Measurements from ENCODE around the gene ANKMY2.

Gene ANKMY2

DNA sequence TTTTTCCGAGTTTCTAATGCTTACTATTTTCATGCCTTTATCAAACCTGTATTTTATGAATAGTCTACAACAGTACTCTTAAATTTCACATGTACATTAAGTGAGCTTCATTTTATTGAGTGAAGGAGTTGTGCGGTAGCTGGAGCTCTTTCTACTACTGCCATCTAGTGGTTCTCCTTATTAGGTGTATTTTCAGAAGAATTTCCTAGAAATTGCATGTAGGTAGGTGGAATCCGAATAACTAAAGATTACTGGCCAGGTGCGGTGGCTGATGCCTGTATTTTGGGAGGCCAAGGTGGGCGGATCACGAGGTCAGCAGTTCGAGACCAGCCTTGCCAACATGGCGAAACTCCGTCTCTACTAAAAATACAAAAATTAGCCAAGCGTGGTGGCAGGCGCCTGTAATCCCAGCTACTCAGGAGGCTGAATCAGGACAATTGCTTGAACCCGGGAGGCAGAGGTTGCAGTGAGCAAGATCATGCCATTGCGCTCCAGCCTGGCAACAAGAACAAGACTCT, 80.6 kb downstream of the ANKMY2 start:
- TF ChIP-seq, protein P1, sequence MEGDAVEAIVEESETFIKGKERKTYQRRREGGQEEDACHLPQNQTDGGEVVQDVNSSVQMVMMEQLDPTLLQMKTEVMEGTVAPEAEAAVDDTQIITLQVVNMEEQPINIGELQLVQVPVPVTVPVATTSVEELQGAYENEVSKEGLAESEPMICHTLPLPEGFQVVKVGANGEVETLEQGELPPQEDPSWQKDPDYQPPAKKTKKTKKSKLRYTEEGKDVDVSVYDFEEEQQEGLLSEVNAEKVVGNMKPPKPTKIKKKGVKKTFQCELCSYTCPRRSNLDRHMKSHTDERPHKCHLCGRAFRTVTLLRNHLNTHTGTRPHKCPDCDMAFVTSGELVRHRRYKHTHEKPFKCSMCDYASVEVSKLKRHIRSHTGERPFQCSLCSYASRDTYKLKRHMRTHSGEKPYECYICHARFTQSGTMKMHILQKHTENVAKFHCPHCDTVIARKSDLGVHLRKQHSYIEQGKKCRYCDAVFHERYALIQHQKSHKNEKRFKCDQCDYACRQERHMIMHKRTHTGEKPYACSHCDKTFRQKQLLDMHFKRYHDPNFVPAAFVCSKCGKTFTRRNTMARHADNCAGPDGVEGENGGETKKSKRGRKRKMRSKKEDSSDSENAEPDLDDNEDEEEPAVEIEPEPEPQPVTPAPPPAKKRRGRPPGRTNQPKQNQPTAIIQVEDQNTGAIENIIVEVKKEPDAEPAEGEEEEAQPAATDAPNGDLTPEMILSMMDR (IDR thresholded peaks at IDR 0.05; ENCODE audit: low read depth, low read length, missing control alignments) = peak; percentile 57
- DNase-seq (ENCODE audit: extremely low read depth, low read depth) = peak; percentile 25

GRCh38 chr7:16564023-16564380, 81.6 kb downstream of the ANKMY2 start:
- TF ChIP-seq, protein P1 (IDR thresholded peaks at IDR 0.05; ENCODE audit: low read depth, low read length, missing control alignments) = no peak
- DNase-seq (ENCODE audit: extremely low read depth, low read depth) = no peak
- no peak overlapping the region for H3K4me3 ChIP-seq (replicated peaks; ENCODE audit: low read depth, low read length)

More for the DNA sequence above, 80.6 kb downstream of the ANKMY2 start:
- H3K4me3 ChIP-seq (replicated peaks; ENCODE audit: low read depth, low read length) = no peak overlapping the region

DNA sequence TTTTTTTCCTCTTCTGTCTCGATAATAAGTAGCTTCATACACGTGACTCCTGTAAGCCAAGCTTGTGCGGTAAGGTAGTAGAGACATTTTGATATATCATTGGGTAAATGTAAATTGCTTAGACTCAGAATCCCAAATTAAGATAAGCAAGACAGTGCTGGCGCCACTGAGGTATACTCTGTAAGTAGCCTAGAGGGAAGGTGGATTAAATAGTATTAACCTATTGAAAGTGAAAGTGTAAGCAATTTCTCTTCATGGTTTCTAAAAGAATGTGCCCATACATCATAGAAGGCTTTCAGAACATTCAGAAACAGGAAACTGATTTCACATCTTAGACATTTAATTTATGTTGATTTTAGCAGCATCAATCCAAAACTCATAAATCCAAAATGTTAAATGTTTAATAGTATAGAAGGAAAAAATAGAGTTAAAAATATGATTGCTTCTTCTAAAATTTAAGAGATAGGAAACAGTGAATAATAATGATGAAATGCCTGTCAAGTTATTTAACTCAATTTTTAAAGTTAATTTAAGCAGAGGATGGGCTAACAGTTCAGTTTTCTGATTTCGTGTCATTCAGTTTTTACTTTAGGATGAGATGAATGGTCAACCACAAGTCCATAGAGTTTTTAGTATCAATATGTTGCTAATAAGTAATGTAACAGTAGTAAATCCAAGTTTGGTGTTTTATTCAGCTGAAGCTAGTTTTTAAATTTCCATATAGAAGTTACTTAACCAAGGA, 82.1 kb downstream of the ANKMY2 start:
- DNase-seq (ENCODE audit: extremely low read depth, low read depth) = no peak
- H3K4me3 ChIP-seq (replicated peaks; ENCODE audit: low read depth, low read length) = no peak overlapping the region
- TF ChIP-seq, protein P1 (IDR thresholded peaks at IDR 0.05; ENCODE audit: low read depth, low read length, missing control alignments) = no peak

- TF ChIP-seq, protein P1 (IDR thresholded peaks at IDR 0.05; ENCODE audit: low read depth, low read length, missing control alignments) = no peak
- DNase-seq (ENCODE audit: extremely low read depth, low read depth) = no peak
Measured at GRCh38 chr7:16562456-16563220, 82.9 kb downstream of the ANKMY2 start.

DNA sequence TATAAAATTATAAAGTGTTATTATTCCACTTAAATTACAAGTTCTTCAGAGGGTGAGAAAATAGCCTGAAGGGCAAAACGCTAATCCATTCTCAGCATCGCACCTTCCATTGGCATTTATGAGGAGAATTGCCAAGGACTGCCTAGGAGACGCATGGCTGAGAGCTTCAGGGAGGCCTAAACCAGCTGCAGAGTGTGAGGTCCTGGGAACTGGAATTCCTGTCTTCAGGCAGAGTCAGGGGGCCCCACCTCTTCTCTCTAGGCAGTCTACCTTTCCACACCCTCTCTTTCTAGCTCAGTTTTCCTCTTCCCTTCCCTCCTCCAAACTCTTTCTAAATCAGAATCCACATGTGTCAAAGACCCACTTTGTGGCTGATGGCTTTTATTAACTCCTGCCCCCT, 83.6 kb downstream of the ANKMY2 start:
- TF ChIP-seq, protein P1 (IDR thresholded peaks at IDR 0.05; ENCODE audit: low read depth, low read length, missing control alignments) = no peak
- DNase-seq (ENCODE audit: extremely low read depth, low read depth) = no peak
- H3K4me3 ChIP-seq (replicated peaks; ENCODE audit: low read depth, low read length) = no peak overlapping the region

More at GRCh38 chr7:16562456-16563220, 82.9 kb downstream of the ANKMY2 start:
- no peak overlapping the region for H3K4me3 ChIP-seq (replicated peaks; ENCODE audit: low read depth, low read length)

DNA sequence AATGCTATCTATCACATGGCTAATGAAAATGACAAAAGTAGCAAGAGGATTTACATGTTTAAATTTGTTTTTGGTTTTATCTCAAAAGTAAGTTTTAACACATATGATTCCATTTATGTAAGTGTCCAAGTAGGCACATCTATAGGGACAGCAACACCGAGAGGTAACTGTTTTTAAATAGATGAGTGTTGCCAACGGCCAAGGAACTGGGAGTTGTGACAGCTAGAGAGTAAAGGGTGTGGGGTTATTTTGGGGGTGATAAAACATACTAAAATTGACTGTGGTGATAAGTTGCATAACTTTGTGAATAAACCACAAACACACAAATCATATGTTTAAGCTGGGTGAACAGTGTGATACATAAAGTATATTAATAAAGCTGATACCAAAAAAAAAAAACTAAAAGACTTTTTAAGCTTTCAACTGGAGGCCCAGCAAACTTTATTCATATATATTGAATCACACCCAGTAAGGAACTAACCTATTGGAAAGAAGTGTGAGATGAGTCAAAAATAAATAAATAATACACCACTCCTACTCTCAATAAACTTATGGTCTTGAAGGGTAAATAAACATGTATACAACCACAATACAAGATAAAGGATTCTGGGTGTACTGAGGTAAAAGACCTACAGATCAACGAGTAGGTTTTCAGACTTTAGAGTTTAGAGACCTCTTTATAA, 85.9 kb downstream of the ANKMY2 start:
- no peak for DNase-seq (ENCODE audit: extremely low read depth, low read depth)
- no peak overlapping the region for H3K4me3 ChIP-seq (replicated peaks; ENCODE audit: low read depth, low read length)
- TF ChIP-seq, protein P1 (IDR thresholded peaks at IDR 0.05; ENCODE audit: low read depth, low read length, missing control alignments) = no peak
